ENCODE measurements around the gene RGS10.
"Not testable (repeated sequence)": the region's sequence is repeated elsewhere in the genome, so short reads cannot be mapped to it uniquely, and the experiment has no call there.

RGS10 gene

DNA sequence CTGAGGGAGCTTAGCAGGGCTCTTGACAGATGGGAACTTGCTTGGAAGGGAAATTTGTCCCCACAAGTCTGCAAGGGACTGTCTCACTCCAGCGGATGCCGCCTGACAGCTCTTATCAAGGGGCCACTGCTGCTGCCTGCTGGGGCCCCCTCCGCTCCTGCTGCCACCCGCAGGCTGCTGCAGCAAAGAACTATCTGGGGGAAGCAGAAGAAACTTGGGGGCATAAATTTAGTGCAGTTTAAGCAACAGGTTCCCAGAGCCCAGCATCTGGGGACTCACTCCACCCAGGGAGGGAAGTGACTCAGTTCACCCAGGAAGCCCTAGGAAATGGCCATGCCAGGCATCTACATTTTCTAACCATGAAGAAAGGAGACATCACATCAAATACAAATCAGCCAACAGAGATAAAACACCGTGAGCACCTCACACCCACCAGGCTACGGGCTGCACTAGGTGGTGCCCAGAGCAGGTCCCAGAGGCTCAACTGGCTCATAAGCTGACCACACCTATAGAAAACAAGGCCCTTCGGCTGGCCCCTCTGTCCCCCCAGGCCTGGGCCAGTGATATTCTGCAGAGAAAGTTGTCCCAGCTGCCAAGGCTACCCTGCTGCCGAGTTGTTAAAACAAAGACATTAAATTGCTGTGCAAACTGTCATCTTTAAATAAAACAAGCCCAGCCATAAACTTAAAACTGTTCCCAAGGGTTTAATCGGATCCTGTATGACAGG, 3.7 kb downstream of the RGS10 start:
- DNase-seq, result peak; percentile 40 to 43

DNA sequence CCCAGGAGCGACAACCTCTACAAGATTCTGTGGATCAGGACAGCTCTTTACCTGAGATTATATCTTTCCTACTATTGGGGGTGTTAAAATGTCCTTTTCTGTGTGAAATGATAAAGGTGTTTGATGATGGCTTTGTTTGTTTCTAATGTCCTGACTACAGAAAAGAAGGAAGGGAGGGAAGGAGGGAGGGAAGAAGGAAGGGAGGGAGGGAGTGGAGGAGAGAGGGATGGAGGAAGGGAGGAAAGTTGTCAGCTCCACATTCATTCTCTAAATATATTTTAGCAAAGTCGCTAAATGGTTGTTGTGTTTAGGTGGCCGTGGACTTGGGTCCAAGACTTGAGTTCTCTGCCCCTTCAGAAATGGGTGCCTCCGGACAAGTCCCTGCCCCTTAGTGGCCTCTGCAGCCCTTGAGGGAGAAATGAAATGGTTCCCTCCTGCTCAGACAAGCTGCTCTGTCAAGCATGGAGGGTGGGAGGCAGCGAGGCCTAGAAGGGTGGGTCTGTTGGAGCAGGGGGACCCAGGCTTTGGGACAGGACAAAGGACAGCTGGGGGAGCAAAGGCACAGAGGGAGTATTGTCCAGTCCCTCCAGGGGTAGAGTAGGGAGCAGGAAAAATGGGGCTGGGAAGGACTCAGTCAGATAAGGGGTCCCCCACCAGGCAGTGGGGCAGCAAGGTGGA, 4.4 kb downstream of the RGS10 start:
- DNase-seq, result no peak

DNA sequence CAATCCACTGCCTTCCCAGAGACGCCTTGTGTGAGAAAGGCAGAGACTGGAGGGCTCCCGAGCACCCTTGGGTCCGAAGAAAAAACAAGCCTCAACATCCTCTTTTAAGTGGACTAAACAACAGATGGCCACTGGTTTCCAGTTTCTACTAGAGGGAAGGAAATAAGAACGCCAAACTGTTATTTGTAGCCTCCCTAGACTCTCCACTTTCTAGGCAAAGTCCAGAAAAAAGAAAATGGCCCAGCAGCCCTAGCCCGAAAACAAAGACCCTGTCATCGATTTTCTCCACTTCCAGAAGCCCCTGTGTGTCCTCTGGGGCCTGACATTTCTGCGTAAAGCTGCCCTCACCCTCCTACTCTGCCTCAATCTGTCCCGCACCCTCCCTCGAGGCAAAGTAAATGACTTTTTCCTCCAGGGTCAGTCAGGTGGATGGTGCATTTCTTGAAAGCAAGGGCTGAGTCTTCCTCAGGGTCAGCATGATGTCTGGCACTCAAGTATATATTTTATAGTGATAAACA, 6.0 kb downstream of the RGS10 start:
- no peak for DNase-seq

DNA sequence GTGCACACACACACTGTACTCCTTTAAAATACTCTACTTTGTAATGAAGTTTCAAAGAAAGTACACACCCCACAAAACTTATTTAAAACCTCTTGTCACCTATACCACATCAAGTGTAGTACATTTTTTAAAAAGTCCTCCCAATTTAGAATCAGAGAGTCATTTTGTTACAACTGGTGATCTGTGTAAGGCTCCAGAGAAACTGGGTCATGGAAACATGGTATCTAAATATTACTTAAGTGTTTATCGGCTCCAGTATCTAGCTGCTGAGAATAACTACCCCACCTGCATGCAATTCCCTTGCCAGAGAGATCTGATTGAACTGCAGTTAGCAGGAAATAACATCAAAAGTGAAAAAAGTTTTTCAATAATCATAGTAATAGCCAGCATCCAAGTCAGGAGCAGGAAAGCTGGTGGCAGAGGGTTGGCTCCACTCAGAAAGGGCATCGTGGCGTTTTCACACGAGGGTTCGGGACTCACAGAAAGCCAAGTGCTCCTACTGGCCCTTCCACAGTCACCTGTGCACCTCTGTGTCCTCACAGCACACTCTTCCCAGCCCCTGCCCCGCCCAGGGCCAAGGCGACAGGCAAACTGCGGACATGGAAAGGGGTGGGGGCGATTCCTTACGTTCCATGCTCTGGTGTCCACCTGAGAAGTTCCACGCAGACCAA, 6.5 kb downstream of the RGS10 start:
- no peak for DNase-seq

DNA sequence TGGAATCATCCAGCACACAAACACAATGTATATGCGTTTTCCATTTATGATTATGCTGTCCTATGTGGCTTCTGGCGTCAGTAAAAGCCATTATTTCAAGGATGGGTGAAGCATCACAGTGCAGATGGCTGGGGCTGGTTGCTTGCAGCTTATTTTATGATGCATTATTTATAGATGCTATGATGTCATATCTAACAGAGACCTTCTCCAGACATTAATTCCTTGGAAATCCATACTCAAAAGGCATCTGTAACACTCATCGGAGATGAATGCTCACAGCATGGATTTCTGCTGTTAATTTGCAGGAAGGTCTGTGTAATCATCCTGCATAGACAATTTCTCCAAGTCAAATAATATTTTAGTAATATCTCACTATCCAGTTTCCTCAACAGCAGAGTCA, 7.2 kb downstream of the RGS10 start:
- DNase-seq, result no peak

DNA sequence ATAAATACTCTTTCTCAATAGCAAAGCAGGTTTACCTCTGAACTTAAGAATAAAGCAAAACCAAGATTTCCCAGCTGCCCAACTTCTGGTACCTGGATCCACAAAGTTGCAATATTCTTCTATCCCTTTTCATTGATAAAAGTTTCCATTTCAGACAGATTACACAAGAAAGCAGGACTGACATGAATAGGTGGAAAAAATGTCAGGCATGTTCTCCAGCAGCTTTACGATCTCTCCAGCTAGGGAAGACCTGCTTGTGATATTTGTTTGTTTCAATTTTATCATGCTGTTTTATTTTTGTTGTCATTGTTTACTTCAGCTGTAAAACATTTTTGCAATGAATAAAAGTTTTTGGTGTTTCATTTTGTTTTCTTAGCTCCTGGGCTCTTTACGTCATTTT, 9.0 kb downstream of the RGS10 start:
- DNase-seq, result no peak

DNA sequence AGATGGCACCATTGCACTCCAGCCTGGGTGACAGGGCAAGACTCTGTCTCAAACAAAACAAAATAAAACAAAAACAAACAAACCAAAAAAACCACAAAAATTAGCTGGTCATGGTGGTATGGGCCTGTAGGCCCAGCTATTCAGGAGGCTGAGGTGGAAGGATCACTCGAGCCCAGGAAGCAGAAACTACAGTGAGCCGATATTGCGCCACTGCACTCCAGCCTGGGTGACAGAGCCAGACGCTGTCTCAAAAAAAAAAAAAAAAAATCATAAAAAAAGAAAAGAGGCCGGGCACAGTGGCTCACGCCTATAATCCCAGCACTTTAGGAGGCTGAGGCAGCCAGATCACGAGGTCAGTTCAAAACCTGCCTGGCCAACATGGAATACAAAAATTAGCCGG, 9.7 kb downstream of the RGS10 start:
- not testable (repeated sequence) for DNase-seq

DNA sequence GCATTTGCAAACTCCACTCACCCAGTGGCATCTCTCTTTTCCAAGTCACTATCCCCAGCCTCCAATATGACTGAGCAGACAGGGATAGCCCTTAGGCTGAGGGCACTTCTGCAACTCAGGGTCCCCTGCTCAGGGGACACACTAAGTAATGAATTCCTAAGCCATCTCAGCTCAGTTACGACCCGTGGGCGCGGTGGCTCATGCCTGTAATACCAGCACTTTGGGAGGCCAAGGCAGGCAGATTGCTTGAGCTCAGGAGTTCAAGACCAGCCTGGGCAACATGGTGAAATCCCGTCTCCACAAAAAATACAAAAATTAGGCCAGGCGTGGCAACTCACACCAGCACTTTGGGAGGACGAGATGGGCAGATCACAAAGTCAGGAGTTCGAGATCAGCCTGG, 10.3 kb downstream of the RGS10 start:
- not testable (repeated sequence) for DNase-seq

DNA sequence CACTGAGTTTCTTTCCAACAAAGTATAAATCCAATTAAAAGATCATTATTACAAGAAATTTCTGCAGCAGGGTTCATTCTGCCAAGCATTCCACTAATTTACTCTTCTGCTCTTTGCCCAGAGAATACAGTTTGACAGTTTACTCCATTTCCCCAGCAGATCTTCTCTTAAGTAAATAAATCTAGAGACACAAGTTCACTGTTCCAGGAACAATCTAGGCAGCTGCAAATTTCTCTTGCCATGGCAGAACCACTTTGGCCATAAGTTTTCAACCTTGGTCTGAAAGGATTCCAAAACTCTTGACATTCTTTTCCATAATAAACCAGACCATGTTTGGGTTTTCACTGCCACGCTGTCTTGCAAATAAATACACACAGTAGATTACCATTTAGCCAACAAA, 11.5 kb downstream of the RGS10 start:
- DNase-seq, result no peak

DNA sequence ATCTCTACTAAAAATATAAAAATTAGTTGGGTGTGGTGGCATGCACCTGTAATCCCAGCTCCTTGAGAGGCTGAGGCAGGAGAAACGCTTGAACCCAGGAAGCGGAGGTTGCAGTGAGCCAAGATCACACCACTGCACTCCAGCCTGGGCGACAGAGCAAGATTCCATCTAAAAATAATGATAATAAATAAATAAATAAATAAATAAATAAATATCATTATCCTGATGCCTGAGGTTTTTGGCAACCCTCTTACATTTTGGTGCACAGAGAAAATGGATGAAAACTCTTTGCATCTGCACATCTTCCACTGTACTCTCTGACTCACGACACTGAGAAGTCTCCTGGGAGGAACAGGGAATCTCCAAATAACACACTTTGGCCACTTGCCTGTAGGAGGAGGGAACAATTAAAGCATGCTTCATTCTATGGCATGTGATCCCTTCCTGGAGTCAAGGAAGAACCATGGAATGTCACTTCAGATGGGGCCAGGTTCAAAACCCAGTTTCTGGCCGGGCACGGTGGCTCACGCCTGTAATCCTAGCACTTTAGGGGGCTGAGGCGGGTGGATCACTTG, 13.8 kb downstream of the RGS10 start:
- DNase-seq, result not testable (repeated sequence)

DNA sequence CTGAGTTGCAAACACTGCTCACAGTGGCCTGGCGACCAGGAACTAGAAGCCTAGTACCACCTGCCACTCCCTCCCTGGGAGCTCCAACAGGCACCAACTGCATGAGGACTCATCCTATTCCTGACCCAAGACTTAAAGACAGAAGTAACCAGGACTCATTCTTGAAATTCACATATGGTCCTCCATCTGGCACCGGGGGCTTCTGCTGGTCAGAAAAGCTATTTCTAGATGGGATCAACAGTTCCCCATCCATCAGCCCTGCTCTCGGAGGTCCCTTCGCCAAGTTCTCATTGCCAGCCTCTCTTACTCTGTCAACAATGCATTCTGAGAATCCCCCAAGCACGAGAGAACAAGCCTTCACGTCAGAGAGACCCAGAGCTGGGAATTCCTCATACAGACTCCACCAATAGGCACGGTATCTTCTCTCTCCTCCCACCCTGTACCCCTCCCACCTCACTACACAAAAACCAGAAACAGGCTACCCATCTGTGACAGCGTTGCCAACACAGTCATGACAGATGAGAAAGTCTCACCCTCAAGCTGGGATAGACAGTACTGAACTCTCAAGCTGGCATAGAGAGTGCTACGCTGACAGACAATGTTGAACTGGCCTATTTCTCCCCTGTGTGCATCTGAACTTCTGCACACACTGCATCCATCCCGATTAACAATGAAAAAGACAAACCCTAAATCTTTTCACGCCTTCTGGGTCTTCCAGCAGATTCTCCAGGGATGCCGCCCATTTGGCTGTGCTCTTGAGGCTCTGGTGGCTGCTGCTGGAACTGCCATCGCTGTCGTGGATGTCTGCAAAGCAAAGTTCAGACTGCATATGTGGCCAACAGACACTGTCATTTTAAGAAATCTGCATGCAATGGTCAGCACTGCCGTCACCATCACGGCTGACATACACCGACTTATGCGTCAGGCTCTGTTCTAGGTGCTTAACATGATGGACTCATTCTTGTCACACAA, 15.6 kb downstream of the RGS10 start:
- no peak for DNase-seq

DNA sequence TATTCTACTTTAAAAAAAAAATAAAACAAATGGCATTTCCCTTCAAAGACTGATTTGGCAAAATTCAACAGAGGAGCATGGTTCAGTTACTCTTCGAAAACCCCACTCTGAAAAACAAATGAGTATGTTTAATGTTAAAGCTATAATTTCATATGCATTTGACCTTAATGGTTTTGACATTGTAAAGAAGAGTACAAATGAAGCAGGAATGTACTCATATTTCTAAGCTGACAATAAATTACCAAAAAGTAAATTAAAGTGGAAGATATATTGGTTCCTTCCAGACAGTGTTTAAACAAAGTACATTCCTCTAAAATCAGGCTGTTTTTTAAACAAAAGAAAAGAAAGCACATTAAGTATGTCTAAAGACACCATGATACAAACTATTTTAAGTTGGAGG, 16.4 kb downstream of the RGS10 start:
- no peak for DNase-seq

DNA sequence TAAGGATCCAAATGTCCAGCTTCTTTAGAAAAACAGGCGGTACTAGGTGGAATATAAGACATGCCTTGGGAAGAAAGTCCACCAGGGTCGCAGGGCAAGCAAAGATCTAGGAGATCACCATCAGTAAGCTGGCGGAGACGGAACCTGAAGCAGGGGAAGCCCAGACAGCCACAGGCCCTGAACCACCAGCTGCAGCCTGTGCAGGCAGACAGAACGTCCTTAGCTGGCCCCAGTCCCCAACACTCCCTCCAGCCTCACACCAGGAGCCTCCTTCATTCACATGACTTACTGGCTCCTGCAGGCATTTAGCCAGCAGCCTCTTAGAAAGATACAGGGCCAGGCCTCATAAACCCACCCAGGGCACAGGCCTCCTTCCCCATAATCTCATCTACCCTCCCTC, 17.4 kb downstream of the RGS10 start:
- no peak for DNase-seq

DNA sequence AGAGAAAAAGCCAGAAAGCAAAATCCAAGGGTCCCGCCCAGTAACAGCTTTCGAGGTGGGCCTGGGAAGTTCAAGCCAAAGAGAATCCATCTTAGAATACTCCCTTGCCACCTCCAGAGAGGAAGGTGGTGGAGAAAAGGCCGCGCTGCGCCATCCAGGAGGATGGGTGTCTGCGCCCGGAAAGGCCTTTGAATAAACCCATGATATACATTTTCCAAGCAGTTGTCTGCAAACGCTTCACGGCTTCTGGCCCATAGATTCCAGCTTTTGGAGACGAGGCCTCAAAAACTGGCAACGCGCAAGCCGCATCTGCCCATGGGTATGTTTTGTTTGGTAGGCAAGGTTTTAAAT, 17.8 kb downstream of the RGS10 start:
- no peak for DNase-seq

DNA sequence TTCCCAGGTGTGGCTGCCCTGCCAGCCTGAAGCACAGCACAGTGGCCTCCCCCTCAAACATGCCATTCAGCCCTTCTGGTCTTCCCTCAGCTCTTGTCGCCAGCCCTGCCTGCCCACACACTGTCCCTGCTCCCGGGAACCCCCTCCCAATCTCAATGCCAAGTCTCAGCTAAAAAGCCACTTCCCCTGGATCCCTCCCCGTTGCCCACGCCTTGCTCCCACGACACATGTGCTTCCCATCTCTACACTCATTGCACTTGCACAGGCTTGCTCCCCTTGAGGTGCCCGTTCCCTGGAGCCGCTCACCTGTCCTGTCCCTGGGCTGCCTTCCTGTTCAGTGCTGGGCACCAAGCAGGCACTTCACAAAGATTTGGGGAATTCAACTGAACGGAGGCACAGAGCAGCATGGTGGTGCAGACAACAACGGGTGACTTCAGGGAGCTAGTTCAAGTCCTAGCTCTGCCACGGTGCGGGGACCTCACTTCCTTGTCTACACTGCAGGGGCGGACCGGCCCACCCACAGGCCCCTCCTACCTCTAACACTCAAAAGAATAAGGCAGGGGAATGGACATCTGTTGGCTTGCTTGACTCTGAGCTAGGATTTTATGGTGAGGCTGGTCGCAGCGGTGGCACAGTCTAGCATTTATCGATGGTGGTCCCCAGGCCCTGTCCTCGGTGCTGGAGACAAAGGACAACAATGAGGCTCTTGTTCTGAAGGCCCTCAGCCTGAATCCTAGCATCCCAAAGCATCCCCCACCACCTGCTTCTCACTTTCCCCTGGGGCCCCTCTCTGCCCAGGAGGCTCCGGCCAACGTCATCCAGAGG, 18.4 kb downstream of the RGS10 start:
- DNase-seq, result no peak

DNA sequence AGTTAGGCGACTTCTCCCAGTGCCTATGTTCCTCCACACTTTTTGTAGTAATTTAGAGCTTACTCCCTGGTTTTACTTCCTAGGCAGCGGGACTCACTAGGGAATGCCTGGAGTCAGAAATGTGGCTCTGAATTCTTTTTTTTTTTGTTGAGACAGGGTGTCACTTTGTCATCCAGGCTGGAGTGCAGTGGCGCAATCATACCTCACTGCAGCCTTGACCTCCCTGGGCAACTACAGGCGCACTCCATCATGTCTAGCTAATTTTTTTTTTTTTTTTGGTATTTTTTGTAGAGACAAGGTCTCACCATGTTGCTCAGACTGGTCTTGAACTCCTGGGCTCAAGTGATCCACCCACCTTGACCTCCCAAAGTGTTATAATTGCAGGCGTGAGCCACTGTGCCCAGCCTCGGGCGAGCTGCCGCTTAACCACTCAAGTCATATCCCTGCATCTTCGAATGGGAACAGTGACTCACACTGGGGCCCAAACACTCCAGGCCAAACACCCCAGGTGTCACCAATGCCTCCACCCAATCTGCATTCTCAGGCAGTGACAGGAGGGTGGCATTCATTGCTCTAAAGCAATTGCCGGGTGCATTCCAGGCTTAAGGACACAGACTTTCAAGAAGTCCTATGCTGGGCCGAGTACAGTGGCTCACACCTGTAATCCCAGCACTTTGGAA, 19.6 kb downstream of the RGS10 start:
- DNase-seq, result no peak

DNA sequence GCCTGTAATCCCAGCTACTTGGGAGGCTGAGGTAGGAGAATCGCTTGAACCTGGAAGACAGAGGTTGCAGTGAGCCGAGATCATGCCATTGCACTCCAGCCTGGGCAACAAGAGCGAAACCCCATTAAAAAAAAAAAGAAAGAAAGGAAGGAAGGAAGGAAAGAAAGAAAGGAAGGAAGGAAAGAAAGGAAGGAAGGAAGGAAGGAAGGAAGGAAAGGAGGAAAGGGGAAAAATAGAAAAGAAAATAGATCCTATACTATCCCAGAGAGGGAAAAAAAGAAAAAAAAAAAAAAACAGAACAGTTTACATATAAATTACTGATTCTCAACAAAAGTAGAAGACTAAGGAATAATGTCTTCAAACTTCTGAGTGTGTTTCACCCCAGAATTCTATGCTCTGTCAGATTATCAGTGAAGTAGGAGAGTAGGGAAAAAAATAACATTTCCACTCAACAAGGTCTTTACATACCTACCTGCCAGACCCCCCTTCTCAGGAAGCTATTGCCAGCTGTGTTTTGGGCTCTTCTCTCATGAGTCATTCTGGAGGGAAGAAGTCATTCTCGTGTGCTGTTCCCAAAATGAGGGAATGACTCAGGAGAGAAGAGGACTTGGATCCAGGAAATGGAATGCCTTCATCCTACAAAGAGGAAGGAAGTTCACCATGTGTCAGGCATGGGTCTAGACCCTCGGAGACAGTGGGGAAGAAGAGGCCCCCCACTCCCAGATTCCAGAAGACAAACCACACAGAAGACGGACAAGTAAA, 20.9 kb downstream of the RGS10 start:
- no peak for DNase-seq

DNA sequence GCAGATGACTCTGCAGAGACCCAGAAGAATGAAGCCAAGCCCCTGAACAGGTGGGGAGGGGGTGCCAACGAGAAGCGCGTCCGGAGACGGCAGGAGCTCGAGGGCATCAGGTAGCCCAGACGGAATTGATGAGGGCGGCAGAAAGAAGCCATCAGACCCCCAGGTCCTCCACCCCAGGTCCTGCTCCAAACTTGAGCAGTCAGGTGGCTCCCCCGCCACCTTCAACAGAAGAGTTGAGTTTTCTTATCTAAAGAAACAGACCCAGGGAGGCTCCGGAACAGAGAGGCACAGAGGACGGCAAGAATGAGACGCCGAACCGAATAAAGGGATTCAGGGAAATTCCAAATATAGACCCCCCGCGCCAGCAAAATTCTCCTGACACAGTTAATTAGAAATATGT, 22.2 kb downstream of the RGS10 start:
- DNase-seq, result no peak

DNA sequence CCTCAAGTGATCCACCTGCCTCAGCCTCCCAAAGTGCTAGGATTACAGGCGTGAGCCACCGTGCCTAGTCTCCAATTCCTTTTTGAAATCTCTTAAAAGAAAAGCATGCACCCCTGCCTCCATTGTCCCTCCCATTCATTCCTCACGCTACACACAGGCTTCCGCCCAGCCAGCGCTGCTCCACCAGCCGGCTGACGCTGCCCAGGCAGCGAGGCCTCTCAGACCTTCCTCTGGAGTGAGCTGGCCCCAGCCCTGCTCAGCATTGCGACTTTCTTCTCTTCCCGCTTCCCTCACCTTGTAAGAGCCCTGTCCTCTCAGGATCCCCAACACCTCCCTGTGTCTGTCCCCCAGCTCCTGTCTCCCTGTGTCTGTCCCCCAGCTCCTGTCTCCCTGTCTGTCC, 23.6 kb downstream of the RGS10 start:
- no peak for DNase-seq

DNA sequence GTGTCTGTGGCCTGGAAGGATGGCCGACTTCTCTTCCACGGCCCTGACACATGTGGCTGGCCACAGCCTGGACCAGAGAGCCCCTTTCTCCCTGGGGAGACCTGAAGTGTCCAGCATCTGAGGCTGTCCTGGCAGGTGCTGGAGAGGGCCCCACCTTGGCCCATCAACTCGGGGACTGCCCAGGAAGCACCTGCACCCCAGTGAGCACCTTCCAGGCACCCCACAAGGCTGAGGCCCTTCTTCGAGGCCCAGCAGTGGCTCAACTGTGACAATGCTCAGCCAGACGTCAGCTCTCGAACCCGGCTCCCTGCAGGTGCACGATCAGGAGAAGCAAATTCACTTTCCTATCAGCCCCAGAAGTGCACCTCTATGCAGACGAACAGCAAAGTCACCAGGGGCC, 24.3 kb downstream of the RGS10 start:
- no peak for DNase-seq

Measured in activated CD4-positive, alpha-beta T cell treated with anti-CD3 and anti-CD28 coated beads, Interleukin-2, amount 50 U/mL, for 4 hours (primary cell).